Stimulated activated effector memory CD8-positive, alpha-beta T cell treated with anti-CD3 and anti-CD28 coated beads, Interleukin-12 subunit alpha, Interleukin-12 subunit beta, amount 100 ng/mL, for 72 hours (primary cell): ENCODE data around the gene PIEZO1.

Experiments used
- ATAC-seq: fragments of 150-1000 bp; cut with Tn5 transposase; 2 replicates; pipeline ENCODE4 v1.10.0; 2021
- DNase-seq, 2 donors: peaks; one replicate each; pipeline ENCODE4 v3.0.0; 2021 to 2022; ENCODE audit warnings: low spot score in 2 of 2
- H3K27ac Mint-ChIP-seq: one replicate; pipeline ENCODE4 v1.8.0; 2022; ENCODE audit warnings: mild to moderate bottlenecking, mixed read lengths
- H3K36me3 Mint-ChIP-seq: one replicate; pipeline ENCODE4 v1.8.0; 2022; ENCODE audit warnings: mild to moderate bottlenecking, mixed read lengths
- H3K4me1 Mint-ChIP-seq: one replicate; pipeline ENCODE4 v1.8.0; 2022; ENCODE audit warnings: mixed read lengths
- H3K4me3 Mint-ChIP-seq: one replicate; pipeline ENCODE4 v1.8.0; 2022; ENCODE audit warnings: mild to moderate bottlenecking, mixed read lengths
- H3K9me3 Mint-ChIP-seq: one replicate; pipeline ENCODE4 v1.8.0; 2022; ENCODE audit warnings: mixed read lengths

PIEZO1 gene

GRCh38 chr16:88746506-88746905 is 38.5 kb downstream of the PIEZO1 start:
- DNase-seq: no peak
- peaks cover 39% of the 10 kb centered on the region for H3K4me1 Mint-ChIP-seq
- H3K9me3 Mint-ChIP-seq: no peaks in the 10 kb centered on the region
- ATAC-seq: no peak
- no peak overlapping the region for H3K27ac Mint-ChIP-seq
- H3K4me3 Mint-ChIP-seq: peak overlapping the region; percentile 67
- H3K36me3 Mint-ChIP-seq: peaks cover 45% of the 10 kb centered on the region

- peaks cover 39% of the 10 kb centered on the region for H3K4me1 Mint-ChIP-seq
- H3K9me3 Mint-ChIP-seq: no peaks in the 10 kb centered on the region
- ATAC-seq (no peak), DNase-seq (no peak)
- peak overlapping the region; percentile 88 for H3K27ac Mint-ChIP-seq
- peak overlapping the region; percentile 67 for H3K4me3 Mint-ChIP-seq
- H3K36me3 Mint-ChIP-seq: peaks cover 55% of the 10 kb centered on the region
Observed at GRCh38 chr16:88744577-88745521, 40.2 kb downstream of the PIEZO1 start.

GRCh38 chr16:88743693-88744576 is 41.1 kb downstream of the PIEZO1 start:
- peak; percentile 24 for ATAC-seq

GRCh38 chr16:88742896-88743605 is 42.0 kb downstream of the PIEZO1 start:
- no peak overlapping the region for H3K27ac Mint-ChIP-seq
- H3K4me3 Mint-ChIP-seq: no peak overlapping the region
- no peaks in the 10 kb centered on the region for H3K9me3 Mint-ChIP-seq
- peaks cover 43% of the 10 kb centered on the region for H3K4me1 Mint-ChIP-seq
- no peak for DNase-seq
- no peak for ATAC-seq
- H3K36me3 Mint-ChIP-seq: peaks cover 49% of the 10 kb centered on the region

More at GRCh38 chr16:88743693-88744576, 41.1 kb downstream of the PIEZO1 start:
- H3K36me3 Mint-ChIP-seq: peaks cover 49% of the 10 kb centered on the region
- H3K27ac Mint-ChIP-seq: peak overlapping the region; percentile 88
- H3K4me1 Mint-ChIP-seq: peaks cover 40% of the 10 kb centered on the region
- H3K4me3 Mint-ChIP-seq: no peak overlapping the region
- no peaks in the 10 kb centered on the region for H3K9me3 Mint-ChIP-seq
- peak; percentile 64 to 81 for DNase-seq

GRCh38 chr16:88741368-88741767 is 43.7 kb downstream of the PIEZO1 start:
- Mint-ChIP-seq H3K4me3 (no peak overlapping the region), H3K9me3 (no peaks in the 10 kb centered on the region), H3K27ac (no peak overlapping the region), H3K36me3 (peaks cover 45% of the 10 kb centered on the region), H3K4me1 (peaks cover 35% of the 10 kb centered on the region)
- DNase-seq (no peak), ATAC-seq (no peak)

GRCh38 chr16:88740727-88741055 is 44.3 kb downstream of the PIEZO1 start:
- ATAC-seq (no peak), DNase-seq (no peak)
- Mint-ChIP-seq H3K36me3 (peaks cover 42% of the 10 kb centered on the region), H3K4me1 (peaks cover 28% of the 10 kb centered on the region), H3K27ac (no peak overlapping the region), H3K9me3 (no peaks in the 10 kb centered on the region), H3K4me3 (no peak overlapping the region)

GRCh38 chr16:88739977-88740726 is 44.9 kb downstream of the PIEZO1 start:
- no peak for ATAC-seq
- Mint-ChIP-seq H3K36me3 (peaks cover 37% of the 10 kb centered on the region), H3K4me1 (peaks cover 23% of the 10 kb centered on the region)

GRCh38 chr16:88739139-88739976 is 45.7 kb downstream of the PIEZO1 start:
- no peaks in the 10 kb centered on the region for H3K9me3 Mint-ChIP-seq
- peak overlapping the region; percentile 75 for H3K27ac Mint-ChIP-seq
- H3K4me1 Mint-ChIP-seq: peaks cover 16% of the 10 kb centered on the region
- DNase-seq: no peak
- no peak for ATAC-seq
- H3K4me3 Mint-ChIP-seq: no peak overlapping the region
- H3K36me3 Mint-ChIP-seq: peaks cover 37% of the 10 kb centered on the region

More at GRCh38 chr16:88739977-88740726, 44.9 kb downstream of the PIEZO1 start:
- no peak for DNase-seq
- Mint-ChIP-seq H3K27ac (no peak overlapping the region), H3K4me3 (no peak overlapping the region), H3K9me3 (no peaks in the 10 kb centered on the region)

- ATAC-seq (no peak), DNase-seq (no peak)
- Mint-ChIP-seq H3K4me3 (no peak overlapping the region), H3K9me3 (no peaks in the 10 kb centered on the region), H3K27ac (peak overlapping the region; percentile 75), H3K4me1 (peaks cover 7% of the 10 kb centered on the region), H3K36me3 (peaks cover 39% of the 10 kb centered on the region)
Observed at GRCh38 chr16:88738151-88739084, 46.6 kb downstream of the PIEZO1 start.

GRCh38 chr16:88737298-88738150 is 47.5 kb downstream of the PIEZO1 start:
- Mint-ChIP-seq H3K36me3 (peaks cover 42% of the 10 kb centered on the region), H3K27ac (no peak overlapping the region), H3K4me3 (no peak overlapping the region), H3K4me1 (peaks cover 7% of the 10 kb centered on the region), H3K9me3 (no peaks in the 10 kb centered on the region)
- ATAC-seq: peak; percentile 88
- peak; percentile 62 to 79 for DNase-seq

- DNase-seq (no peak), ATAC-seq (no peak)
- Mint-ChIP-seq H3K27ac (no peak overlapping the region), H3K36me3 (peaks cover 51% of the 10 kb centered on the region), H3K9me3 (no peaks in the 10 kb centered on the region), H3K4me1 (peaks cover 9% of the 10 kb centered on the region), H3K4me3 (no peak overlapping the region)
Observed at GRCh38 chr16:88736496-88736895, 48.5 kb downstream of the PIEZO1 start.

GRCh38 chr16:88736088-88736487 is 48.9 kb downstream of the PIEZO1 start:
- Mint-ChIP-seq H3K27ac (no peak overlapping the region), H3K4me3 (no peak overlapping the region), H3K36me3 (peaks cover 55% of the 10 kb centered on the region), H3K4me1 (peaks cover 13% of the 10 kb centered on the region), H3K9me3 (no peaks in the 10 kb centered on the region)
- no peak for ATAC-seq
- DNase-seq: no peak
